ENCODE results near the gene BTBD9. TPM values are rescaled to one million over a fixed set of nuclear protein-coding genes. Genes with fewer than 3 reads are reported as not detected.
"Not testable (repeated sequence)": the region's sequence is repeated elsewhere in the genome, so short reads cannot be mapped to it uniquely, and the experiment has no call there.

Gene BTBD9
- polyA plus RNA-seq, 4 donors, result 5.1 to 10.2 (median 6.7) TPM

DNA sequence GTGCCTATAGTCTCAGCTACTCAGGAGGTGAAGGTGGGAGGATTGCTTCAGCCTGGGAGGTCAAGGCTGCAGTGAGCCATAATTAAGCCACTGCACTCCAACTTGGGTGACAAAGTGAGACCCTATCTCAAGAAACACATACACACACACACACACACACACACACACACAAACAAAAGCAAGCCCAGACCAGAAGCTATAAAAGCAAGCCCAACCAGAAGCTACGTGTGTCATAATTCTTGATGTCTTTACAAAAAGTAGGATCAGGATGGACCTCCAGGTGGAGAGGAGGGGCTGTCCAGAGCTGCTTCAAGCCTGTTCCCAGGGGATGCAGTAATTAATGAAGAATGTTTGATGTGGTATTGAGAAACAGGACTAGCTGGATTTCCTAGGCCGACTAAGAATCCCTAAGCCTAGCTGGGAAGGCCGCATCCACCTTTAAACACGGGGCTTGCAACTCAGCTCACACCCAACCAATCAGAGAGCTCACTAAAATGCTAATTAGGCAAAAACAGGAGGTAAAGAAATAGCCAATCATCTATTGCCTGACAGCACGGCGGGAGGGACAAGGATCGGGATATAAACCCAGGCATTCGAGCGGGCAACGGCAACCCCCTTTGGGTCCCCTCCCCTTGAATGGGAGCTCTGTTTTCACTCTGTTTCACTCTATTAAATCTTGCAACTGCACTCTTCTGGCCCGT, 213.8 kb downstream of the BTBD9 start:
- FAIRE-seq; H3K4me3 ChIP-seq (ENCODE audit: low read depth in 1 of 3, low read length in 3 of 3): not testable (repeated sequence)
- 95 to 96% (median 95%) methylated on average over 11 of the region's 11 CpGs for WGBS, 3 donors

DNA sequence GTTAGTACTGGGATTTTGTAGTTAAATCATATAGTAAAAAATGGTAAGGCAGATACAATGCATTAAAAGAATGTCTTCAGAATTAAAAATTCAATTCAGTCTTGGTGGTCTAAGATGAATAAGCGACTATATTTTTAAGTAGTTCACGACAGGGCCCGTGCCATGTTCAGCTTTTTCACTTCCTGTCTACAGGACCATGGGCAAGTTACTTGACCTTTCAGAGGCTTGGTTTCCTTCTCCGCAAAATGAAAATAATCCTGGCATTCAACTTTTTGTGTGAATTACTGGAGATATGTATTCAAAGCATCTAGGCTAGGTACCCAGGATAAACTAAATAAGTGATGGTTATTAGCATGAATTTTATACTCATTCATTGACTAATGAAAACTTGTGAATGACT, 216.0 kb downstream of the BTBD9 start:
- 84 to 91% (median 85%) methylated on average over 4 of the region's 4 CpGs for WGBS, 3 donors
- no peak for FAIRE-seq

More for the DNA sequence above, 213.8 kb downstream of the BTBD9 start:
- H3K36me3 ChIP-seq (ENCODE audit: control insufficient read depth in 3 of 3, insufficient read depth in 2 of 3, low read depth in 1 of 3, low read length in 3 of 3); H3K4me1 ChIP-seq (ENCODE audit: control insufficient read depth in 3 of 3, insufficient read depth in 2 of 3, low read depth in 1 of 3, low read length in 2 of 3); H3K9me3 ChIP-seq (ENCODE audit: control insufficient read depth in 2 of 2, insufficient read depth in 1 of 2, low read depth in 1 of 2, low read length in 1 of 2); DNase-seq; H3K27me3 ChIP-seq (ENCODE audit: control insufficient read depth in 3 of 3, insufficient read depth in 3 of 3, low read length in 3 of 3); H3K27ac ChIP-seq (ENCODE audit: low read depth in 1 of 3, low read length in 2 of 3): not testable (repeated sequence)

DNA sequence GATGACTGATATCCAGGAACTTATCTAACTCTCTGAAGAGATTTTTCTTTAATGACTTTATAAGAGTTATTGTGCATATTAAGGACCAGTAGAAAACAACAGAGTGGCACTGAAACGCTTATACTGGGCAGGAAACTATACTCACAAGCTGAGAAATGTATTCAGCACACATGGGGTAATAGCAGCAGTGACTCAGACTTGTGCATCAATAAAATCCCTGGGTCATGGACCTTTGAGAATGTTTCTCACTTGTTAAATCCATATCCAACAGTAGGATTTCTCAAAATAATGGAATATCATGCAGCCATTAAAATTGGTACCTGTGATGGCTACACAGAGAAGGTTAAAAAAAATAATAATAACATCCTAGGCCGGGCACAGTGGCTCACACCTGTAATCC, 219.5 kb downstream of the BTBD9 start:
- WGBS, 3 donors, result 88 to 94% (median 92%) methylated on average over 2 of the region's 2 CpGs
- FAIRE-seq, result no peak
- Histone ChIP-seq H3K27ac (ENCODE audit: low read depth in 1 of 3, low read length in 2 of 3) (no peak overlapping the region), H3K9me3 (ENCODE audit: control insufficient read depth in 2 of 2, insufficient read depth in 1 of 2, low read depth in 1 of 2, low read length in 1 of 2) (no peaks in the 10 kb centered on the region), H3K4me1 (ENCODE audit: control insufficient read depth in 3 of 3, insufficient read depth in 2 of 3, low read depth in 1 of 3, low read length in 2 of 3) (no peaks in the 10 kb centered on the region), H3K36me3 (ENCODE audit: control insufficient read depth in 3 of 3, insufficient read depth in 2 of 3, low read depth in 1 of 3, low read length in 3 of 3) (no peaks in the 10 kb centered on the region), H3K4me3 (ENCODE audit: low read depth in 1 of 3, low read length in 3 of 3) (no peak overlapping the region), H3K27me3 (ENCODE audit: control insufficient read depth in 3 of 3, insufficient read depth in 3 of 3, low read length in 3 of 3) (no peaks in the 10 kb centered on the region)
- no peak for DNase-seq

More for the DNA sequence above, 216.0 kb downstream of the BTBD9 start:
- Histone ChIP-seq H3K36me3 (ENCODE audit: control insufficient read depth in 3 of 3, insufficient read depth in 2 of 3, low read depth in 1 of 3, low read length in 3 of 3) (no peaks in the 10 kb centered on the region), H3K9me3 (ENCODE audit: control insufficient read depth in 2 of 2, insufficient read depth in 1 of 2, low read depth in 1 of 2, low read length in 1 of 2) (no peaks in the 10 kb centered on the region), H3K4me1 (ENCODE audit: control insufficient read depth in 3 of 3, insufficient read depth in 2 of 3, low read depth in 1 of 3, low read length in 2 of 3) (no peaks in the 10 kb centered on the region), H3K27ac (ENCODE audit: low read depth in 1 of 3, low read length in 2 of 3) (no peak overlapping the region), H3K4me3 (ENCODE audit: low read depth in 1 of 3, low read length in 3 of 3) (no peak overlapping the region), H3K27me3 (ENCODE audit: control insufficient read depth in 3 of 3, insufficient read depth in 3 of 3, low read length in 3 of 3) (no peaks in the 10 kb centered on the region)
- DNase-seq, result no peak

GRCh38 chr6:38417521-38417920, 222.2 kb downstream of the BTBD9 start:
- H3K4me1 ChIP-seq (ENCODE audit: control insufficient read depth in 3 of 3, insufficient read depth in 2 of 3, low read depth in 1 of 3, low read length in 2 of 3), result no peaks in the 10 kb centered on the region
- H3K27ac ChIP-seq (ENCODE audit: low read depth in 1 of 3, low read length in 2 of 3), result no peak overlapping the region
- no peak overlapping the region for H3K4me3 ChIP-seq (ENCODE audit: low read depth in 1 of 3, low read length in 3 of 3)
- WGBS, 3 donors, result 93 to 97% (median 95%) methylated on average over 6 of the region's 6 CpGs
- no peaks in the 10 kb centered on the region for H3K27me3 ChIP-seq (ENCODE audit: control insufficient read depth in 3 of 3, insufficient read depth in 3 of 3, low read length in 3 of 3)
- H3K9me3 ChIP-seq (ENCODE audit: control insufficient read depth in 2 of 2, insufficient read depth in 1 of 2, low read depth in 1 of 2, low read length in 1 of 2), result no peaks in the 10 kb centered on the region
- H3K36me3 ChIP-seq (ENCODE audit: control insufficient read depth in 3 of 3, insufficient read depth in 2 of 3, low read depth in 1 of 3, low read length in 3 of 3), result no peaks in the 10 kb centered on the region
- DNase-seq, result no peak
- FAIRE-seq, result no peak

GRCh38 chr6:38415231-38416005, 224.3 kb downstream of the BTBD9 start:
- 87 to 98% (median 96%) methylated on average over 5 of the region's 5 CpGs for WGBS, 3 donors

DNA sequence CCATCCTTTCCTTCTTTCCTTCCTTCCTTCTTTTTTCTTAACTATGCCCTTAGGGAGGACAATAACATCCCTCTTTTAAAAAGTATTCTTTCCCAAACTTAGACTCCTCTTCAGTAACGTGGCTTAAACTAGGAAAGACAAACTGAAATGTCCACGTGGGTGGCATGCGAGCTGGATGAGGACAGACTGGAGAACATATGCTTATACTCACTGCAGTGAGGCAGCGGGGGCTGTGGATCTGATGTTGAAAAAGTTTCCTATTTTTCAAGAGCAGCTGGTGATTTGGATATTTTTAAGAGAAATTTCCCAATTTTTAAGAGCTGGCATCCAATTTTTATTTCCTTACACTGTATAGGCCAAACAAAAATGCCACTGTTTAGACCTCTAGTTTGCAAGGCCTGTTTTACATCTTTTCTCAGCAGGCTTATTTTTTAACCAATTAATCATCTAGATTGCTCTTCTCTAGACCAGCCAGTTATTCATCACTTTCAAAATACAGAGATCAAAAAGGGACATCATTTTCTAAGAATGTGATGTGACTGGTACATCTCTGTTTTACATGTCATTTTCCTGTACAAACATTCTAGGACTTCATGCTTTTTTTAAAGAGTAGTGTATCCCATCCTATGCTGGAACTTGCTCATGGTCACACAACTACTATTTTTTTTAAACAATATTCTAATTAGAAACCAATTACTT, 226.5 kb downstream of the BTBD9 start:
- FAIRE-seq, result no peak
- H3K36me3 ChIP-seq (ENCODE audit: control insufficient read depth in 3 of 3, insufficient read depth in 2 of 3, low read depth in 1 of 3, low read length in 3 of 3), result no peaks in the 10 kb centered on the region
- no peaks in the 10 kb centered on the region for H3K27me3 ChIP-seq (ENCODE audit: control insufficient read depth in 3 of 3, insufficient read depth in 3 of 3, low read length in 3 of 3)
- H3K9me3 ChIP-seq (ENCODE audit: control insufficient read depth in 2 of 2, insufficient read depth in 1 of 2, low read depth in 1 of 2, low read length in 1 of 2), result no peaks in the 10 kb centered on the region
- H3K4me1 ChIP-seq (ENCODE audit: control insufficient read depth in 3 of 3, insufficient read depth in 2 of 3, low read depth in 1 of 3, low read length in 2 of 3), result no peaks in the 10 kb centered on the region
- H3K4me3 ChIP-seq (ENCODE audit: low read depth in 1 of 3, low read length in 3 of 3), result no peak overlapping the region
- H3K27ac ChIP-seq (ENCODE audit: low read depth in 1 of 3, low read length in 2 of 3), result no peak overlapping the region
- no peak for DNase-seq
- 77 to 97% (median 80%) methylated on average over 4 of the region's 4 CpGs for WGBS, 3 donors

More at GRCh38 chr6:38415231-38416005, 224.3 kb downstream of the BTBD9 start:
- Histone ChIP-seq H3K27ac (ENCODE audit: low read depth in 1 of 3, low read length in 2 of 3) (no peak overlapping the region), H3K9me3 (ENCODE audit: control insufficient read depth in 2 of 2, insufficient read depth in 1 of 2, low read depth in 1 of 2, low read length in 1 of 2) (no peaks in the 10 kb centered on the region), H3K27me3 (ENCODE audit: control insufficient read depth in 3 of 3, insufficient read depth in 3 of 3, low read length in 3 of 3) (no peaks in the 10 kb centered on the region), H3K4me3 (ENCODE audit: low read depth in 1 of 3, low read length in 3 of 3) (no peak overlapping the region), H3K36me3 (ENCODE audit: control insufficient read depth in 3 of 3, insufficient read depth in 2 of 3, low read depth in 1 of 3, low read length in 3 of 3) (no peaks in the 10 kb centered on the region), H3K4me1 (ENCODE audit: control insufficient read depth in 3 of 3, insufficient read depth in 2 of 3, low read depth in 1 of 3, low read length in 2 of 3) (no peaks in the 10 kb centered on the region)
- FAIRE-seq (no peak), DNase-seq (no peak)

DNA sequence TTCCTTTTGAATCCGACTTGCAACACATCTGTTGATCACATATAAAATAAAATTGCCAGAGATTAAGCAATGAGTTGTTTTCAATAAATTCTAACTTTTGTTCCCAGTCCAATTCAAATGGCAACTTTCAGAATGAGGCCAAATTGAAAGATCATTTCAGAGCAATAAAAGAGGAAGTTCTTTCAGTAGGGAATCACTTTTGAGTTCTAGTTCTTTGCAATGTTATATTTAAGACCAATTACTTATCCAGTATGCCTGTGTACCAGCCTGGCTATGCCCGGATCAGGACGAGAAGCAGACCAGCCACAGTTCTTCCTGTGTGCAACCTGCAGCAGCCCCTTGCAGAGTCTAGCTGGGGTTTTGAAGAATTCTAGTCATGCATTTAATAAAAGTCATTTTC, 232.5 kb downstream of the BTBD9 start:
- WGBS, 3 donors, result 78 to 81% (median 81%) methylated on average over 3 of the region's 3 CpGs
- H3K4me1 ChIP-seq (ENCODE audit: control insufficient read depth in 3 of 3, insufficient read depth in 2 of 3, low read depth in 1 of 3, low read length in 2 of 3), result peaks cover 3 to 9% (median 3%) of the 10 kb centered on the region in 3 donors
- no peaks in the 10 kb centered on the region for H3K27me3 ChIP-seq (ENCODE audit: control insufficient read depth in 3 of 3, insufficient read depth in 3 of 3, low read length in 3 of 3)
- no peak overlapping the region for H3K27ac ChIP-seq (ENCODE audit: low read depth in 1 of 3, low read length in 2 of 3)
- no peaks in the 10 kb centered on the region for H3K36me3 ChIP-seq (ENCODE audit: control insufficient read depth in 3 of 3, insufficient read depth in 2 of 3, low read depth in 1 of 3, low read length in 3 of 3)
- DNase-seq, result no peak
- FAIRE-seq, result no peak
- no peak overlapping the region for H3K4me3 ChIP-seq (ENCODE audit: low read depth in 1 of 3, low read length in 3 of 3)
- H3K9me3 ChIP-seq (ENCODE audit: control insufficient read depth in 2 of 2, insufficient read depth in 1 of 2, low read depth in 1 of 2, low read length in 1 of 2), result no peaks in the 10 kb centered on the region

GRCh38 chr6:38406096-38406495, 233.6 kb downstream of the BTBD9 start:
- Histone ChIP-seq H3K36me3 (ENCODE audit: control insufficient read depth in 3 of 3, insufficient read depth in 2 of 3, low read depth in 1 of 3, low read length in 3 of 3) (no peaks in the 10 kb centered on the region), H3K27me3 (ENCODE audit: control insufficient read depth in 3 of 3, insufficient read depth in 3 of 3, low read length in 3 of 3) (no peaks in the 10 kb centered on the region), H3K9me3 (ENCODE audit: control insufficient read depth in 2 of 2, insufficient read depth in 1 of 2, low read depth in 1 of 2, low read length in 1 of 2) (no peaks in the 10 kb centered on the region), H3K4me1 (ENCODE audit: control insufficient read depth in 3 of 3, insufficient read depth in 2 of 3, low read depth in 1 of 3, low read length in 2 of 3) (peaks cover 3 to 9% (median 3%) of the 10 kb centered on the region in 3 donors), H3K27ac (ENCODE audit: low read depth in 1 of 3, low read length in 2 of 3) (no peak overlapping the region), H3K4me3 (ENCODE audit: low read depth in 1 of 3, low read length in 3 of 3) (no peak overlapping the region)
- FAIRE-seq (no peak), DNase-seq (no peak)
- WGBS, 3 donors, result 80 to 92% (median 83%) methylated on average over 1 of the region's 1 CpG

All from small intestine (tissue), 7 donors.